Esophagus muscularis mucosa (tissue), 4 donors: ENCODE results near the gene PBRM1. TPM values are rescaled to one million over a fixed set of nuclear protein-coding genes. Genes with fewer than 3 reads are reported as not detected.
A peak's percentile ranks its signal among the peaks of the same experiment; 100 is the strongest.
"Not testable (repeated sequence)": the region's sequence is repeated elsewhere in the genome, so short reads cannot be mapped to it uniquely, and the experiment has no call there.

Experiments
- DNase-seq: peaks from one replicate; pipeline ENCODE4 v3.0.0-alpha.2; 2017; ENCODE audit errors: extremely low spot score
- H3K27ac ChIP-seq, 4 donors: fragments of 200-600 bp; sonication (generic); replicated peaks in 1 of 4; 1 replicate in 3 of 4; 2 replicates in 1 of 4; pipeline ENCODE4 v1.5.1; 2016 to 2019; ENCODE audit warnings: mild to moderate bottlenecking in 1 of 4
- H3K27me3 ChIP-seq, 4 donors: fragments of 200-600 bp; sonication (generic); one replicate each; pipeline versions ENCODE4 v1.5.1 to v1.6.0; 2016 to 2019
- H3K36me3 ChIP-seq, 4 donors: fragments of 200-600 bp; sonication (generic); one replicate each; pipeline ENCODE4 v1.5.1; 2016 to 2019
- H3K4me1 ChIP-seq, 4 donors: fragments of 200-600 bp; sonication (generic); one replicate each; pipeline ENCODE4 v1.5.1; 2016 to 2019
- H3K4me3 ChIP-seq, 4 donors: fragments of 200-600 bp; sonication (generic); 1 replicate in 2 of 4; 2 replicates in 2 of 4; pipeline ENCODE4 v1.5.1; 2016 to 2019; ENCODE audit warnings: mild to moderate bottlenecking in 4 of 4, moderate library complexity in 1 of 4
- H3K9me3 ChIP-seq, 4 donors: fragments of 200-600 bp; sonication (generic); 1 replicate in 3 of 4; 2 replicates in 1 of 4; pipeline ENCODE4 v1.5.1; 2016 to 2019
- EP300 ChIP-seq: sonication (generic); formaldehyde crosslinking; IDR thresholded peaks from one replicate; pipeline ENCODE4 v1.6.1; 2017; ENCODE audit warnings: antibody characterized with exemption
- POLR2A ChIP-seq: fragments of 450-650 bp; IDR thresholded peaks from one replicate; pipeline ENCODE4 v1.6.1; 2017; ENCODE audit warnings: antibody characterized with exemption, moderate library complexity, mild to moderate bottlenecking, low read depth
- POLR2AphosphoS5 ChIP-seq, 2 donors: sonication (generic); formaldehyde crosslinking; IDR thresholded peaks; one replicate each; pipeline ENCODE4 v1.6.1; 2017; ENCODE audit warnings: antibody characterized with exemption in 2 of 2
- whole genome bisulfite sequencing: methylation state at CpG from one replicate; pipeline ENCODE4 v1.1.5; 2018; 5-methylcytosine and 5-hydroxymethylcytosine counted together
- intact Hi-C: fragments of 100-400 bp; cut with DNase I; formaldehyde crosslinking; loops from one replicate; pipeline ENCODE4 v1.15.1; 2023
- total RNA-seq, 4 donors: library from RNA; depleted of rRNA; stranded (reverse); fragments of >200 nt; gene quantifications; one replicate each; pipeline versions ENCODE4 v1.1.0 to v1.2.1, GENCODE V29; 2016
- TF ChIP-seq, protein P1 (sequence below), 3 experiments: fragments of 200-600 bp in 2 of 3; fragments of 450-650 bp in 1 of 3; sonication (generic) in 2 of 3; IDR thresholded peaks; one replicate each; pipeline ENCODE4 v1.5.1; 2017 to 2019; ENCODE audit warnings: antibody characterized with exemption in 3 of 3, mild to moderate bottlenecking in 2 of 3, moderate library complexity in 1 of 3

PBRM1 gene
- 10 to 100 TPM; 79.4 to 99.3 (median 82.8) TPM for total RNA-seq

DNA sequence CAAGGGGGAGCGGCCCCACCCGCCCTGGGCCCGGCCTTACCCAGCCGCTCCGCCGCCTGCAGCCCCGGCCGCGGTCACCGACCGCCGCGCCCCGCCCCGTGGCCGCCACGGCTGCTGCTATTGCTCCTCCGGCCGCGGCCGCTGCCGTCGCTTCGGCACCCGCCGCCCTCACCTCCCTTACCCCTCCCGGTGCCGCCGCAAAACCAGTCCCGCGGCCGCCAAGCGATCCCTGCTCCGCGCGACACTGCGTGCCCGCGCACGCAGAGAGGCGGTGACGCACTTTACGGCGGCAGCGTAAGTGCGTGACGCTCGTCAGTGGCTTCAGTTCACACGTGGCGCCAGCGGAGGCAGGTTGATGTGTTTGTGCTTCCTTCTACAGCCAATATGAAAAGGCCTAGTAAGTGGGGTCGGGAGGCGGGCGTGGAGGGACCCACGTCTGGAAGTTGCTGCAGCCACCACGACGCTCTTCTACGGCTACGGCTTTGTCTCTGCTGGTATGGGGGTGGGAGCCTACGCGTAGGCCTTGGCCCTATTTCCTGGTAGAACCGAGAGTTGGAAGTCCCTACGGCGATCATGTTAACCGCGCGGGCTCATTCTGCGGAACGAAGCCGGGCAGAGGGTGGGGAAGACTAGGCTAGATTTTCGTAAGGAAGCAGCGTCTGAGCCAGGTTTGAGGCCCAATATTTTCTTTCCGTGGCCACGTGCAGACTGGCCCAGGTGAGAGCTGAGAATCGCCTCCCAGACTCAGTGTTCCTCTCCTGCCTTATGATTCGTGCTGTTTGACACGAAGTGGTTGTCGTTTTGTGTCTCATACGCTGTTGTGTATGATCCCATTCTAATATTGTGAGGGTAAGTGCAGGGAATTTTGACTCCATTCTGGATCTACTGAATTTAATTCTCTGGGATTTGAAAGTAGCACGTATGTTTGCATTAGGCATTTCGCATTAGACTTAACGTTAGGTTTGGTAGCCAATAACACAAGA lies at the start of gene PBRM1, which contains the start of gene GNL3:
Gene PBRM1, minus strand, starts transcription at position 205 of the 983 bp plus-strand sequence.
Gene GNL3, plus strand, starts transcription at position 324 of the 983 bp plus-strand sequence. Its CDS starts 61 bp downstream, at position 385.
- intact Hi-C loops: loop anchor here (10.0 kb wide), 1 partner anchor 211 kb away; no protein-coding TSS in a partner anchor
- Histone ChIP-seq H3K4me3 (peak within 1 kb of the TSS; percentile 69 to 81 (median 78)), H3K4me1 (peaks cover 40 to 59% (median 49%) of the 10 kb centered on the region in 4 donors), H3K27me3 (no peaks in the 10 kb centered on the region), H3K36me3 (peaks cover 36 to 41% (median 38%) of the 10 kb centered on the region in 4 donors), H3K27ac (peak within 1 kb of the TSS; percentile 92 to 98 (median 96)), H3K9me3 (no peaks in the 10 kb centered on the region)
- TF ChIP-seq, protein P1, sequence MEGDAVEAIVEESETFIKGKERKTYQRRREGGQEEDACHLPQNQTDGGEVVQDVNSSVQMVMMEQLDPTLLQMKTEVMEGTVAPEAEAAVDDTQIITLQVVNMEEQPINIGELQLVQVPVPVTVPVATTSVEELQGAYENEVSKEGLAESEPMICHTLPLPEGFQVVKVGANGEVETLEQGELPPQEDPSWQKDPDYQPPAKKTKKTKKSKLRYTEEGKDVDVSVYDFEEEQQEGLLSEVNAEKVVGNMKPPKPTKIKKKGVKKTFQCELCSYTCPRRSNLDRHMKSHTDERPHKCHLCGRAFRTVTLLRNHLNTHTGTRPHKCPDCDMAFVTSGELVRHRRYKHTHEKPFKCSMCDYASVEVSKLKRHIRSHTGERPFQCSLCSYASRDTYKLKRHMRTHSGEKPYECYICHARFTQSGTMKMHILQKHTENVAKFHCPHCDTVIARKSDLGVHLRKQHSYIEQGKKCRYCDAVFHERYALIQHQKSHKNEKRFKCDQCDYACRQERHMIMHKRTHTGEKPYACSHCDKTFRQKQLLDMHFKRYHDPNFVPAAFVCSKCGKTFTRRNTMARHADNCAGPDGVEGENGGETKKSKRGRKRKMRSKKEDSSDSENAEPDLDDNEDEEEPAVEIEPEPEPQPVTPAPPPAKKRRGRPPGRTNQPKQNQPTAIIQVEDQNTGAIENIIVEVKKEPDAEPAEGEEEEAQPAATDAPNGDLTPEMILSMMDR (IDR thresholded peaks at IDR 0.05): no peak
- TF ChIP-seq EP300 (peak; percentile 65), POLR2A (peak; percentile 18), POLR2AphosphoS5 (IDR thresholded peaks at IDR 0.05) (peak; percentile 97)
- WGBS: under 1% methylated on average over 56 of the region's 82 CpGs
- peak; percentile 98 for DNase-seq

DNA sequence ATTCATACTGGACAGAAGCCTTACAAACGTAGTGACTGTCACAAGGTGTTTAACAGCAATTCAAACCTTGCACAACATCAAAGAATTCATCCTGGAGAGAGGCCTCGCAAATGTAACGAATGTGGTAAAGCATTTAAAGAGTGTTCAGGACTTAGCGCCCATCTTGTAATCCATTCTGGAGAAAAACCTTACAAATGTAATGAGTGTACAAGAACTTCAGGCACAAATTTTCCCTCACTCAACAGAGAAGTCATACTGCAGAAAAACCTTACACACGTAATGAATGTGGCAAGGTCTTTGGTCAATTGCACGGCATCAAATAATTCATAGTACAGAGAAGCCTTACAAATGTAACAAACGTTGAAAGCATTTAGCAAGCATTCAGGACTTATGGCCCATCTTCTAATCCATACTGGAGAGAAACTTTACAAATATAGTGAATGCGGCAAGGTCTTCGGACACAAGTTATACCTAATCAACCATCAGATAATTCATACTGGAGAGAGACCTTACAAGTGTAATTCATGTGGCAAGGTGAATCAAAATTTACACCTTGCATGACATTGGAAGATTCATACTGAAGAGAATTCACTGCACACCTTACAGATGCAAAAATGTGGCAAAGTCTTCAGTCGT lies 47.7 kb upstream of the PBRM1 start:
- Histone ChIP-seq H3K27ac (no peak overlapping the region), H3K4me1 (no peaks in the 10 kb centered on the region), H3K27me3 (no peaks in the 10 kb centered on the region), H3K36me3 (peaks cover 42 to 97% (median 74%) of the 10 kb centered on the region in 4 donors), H3K4me3 (no peak overlapping the region), H3K9me3 (peaks cover 0 to 6% (median 0%) of the 10 kb centered on the region in 4 donors)
- intact Hi-C loops: no loop called here
- DNase-seq: no peak
- 95% methylated on average over 10 of the region's 10 CpGs for WGBS
- TF ChIP-seq, protein P1 (IDR thresholded peaks at IDR 0.05): no peak
- TF ChIP-seq POLR2AphosphoS5 (IDR thresholded peaks at IDR 0.05) (no peak), EP300 (no peak), POLR2A (no peak)

DNA sequence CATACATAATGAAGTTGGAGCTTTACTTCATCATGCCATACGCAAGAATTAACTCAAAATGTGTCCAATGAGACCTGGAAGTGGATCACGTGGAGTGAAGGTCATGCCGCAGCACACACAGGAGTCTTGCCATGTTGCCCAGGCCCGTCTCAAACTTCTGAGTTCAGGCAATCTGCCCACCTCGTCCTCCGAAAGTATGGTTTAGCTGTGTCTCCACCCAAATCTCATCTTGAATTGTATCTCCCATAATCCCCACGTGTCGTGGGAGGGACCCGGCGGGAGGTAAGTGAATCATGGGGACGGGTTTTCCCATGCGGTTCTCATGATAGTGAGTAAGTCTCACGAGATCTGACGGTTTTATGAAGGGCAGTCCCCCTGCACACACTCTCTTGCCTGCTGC lies 45.9 kb upstream of the PBRM1 start:
- H3K4me3 ChIP-seq: no peak overlapping the region
- TF ChIP-seq POLR2A (no peak), EP300 (no peak), POLR2AphosphoS5 (IDR thresholded peaks at IDR 0.05) (no peak)
- TF ChIP-seq, protein P1 (IDR thresholded peaks at IDR 0.05): no peak
- no peak for DNase-seq
- no peaks in the 10 kb centered on the region for H3K27me3 ChIP-seq
- peaks cover 0 to 8% (median 0%) of the 10 kb centered on the region in 4 donors for H3K9me3 ChIP-seq
- H3K36me3 ChIP-seq: peaks cover 42 to 85% (median 60%) of the 10 kb centered on the region in 4 donors
- no peak overlapping the region for H3K27ac ChIP-seq
- 93% methylated on average over 14 of the region's 14 CpGs for WGBS
- intact Hi-C loops: no loop called here
- H3K4me1 ChIP-seq: no peaks in the 10 kb centered on the region

DNA sequence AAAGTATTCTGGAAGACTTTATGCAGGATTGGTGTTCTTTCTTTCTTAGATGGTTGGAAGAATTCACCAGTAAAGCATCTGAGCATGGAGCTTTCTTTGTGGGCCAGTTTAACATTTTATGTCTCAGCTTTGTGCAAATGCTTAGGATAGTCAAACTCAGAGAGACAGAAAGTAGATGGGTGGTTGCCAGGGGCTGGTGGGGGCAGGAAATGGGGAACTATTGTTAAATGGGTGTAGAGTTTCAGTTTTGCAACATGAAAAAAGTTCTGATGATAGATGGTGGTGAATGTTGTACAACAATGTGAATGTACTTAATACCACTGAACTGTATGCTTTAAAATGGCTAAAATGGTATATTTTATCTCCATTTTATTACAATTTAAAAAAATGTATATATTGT lies 45.0 kb upstream of the PBRM1 start:
- intact Hi-C loops: no loop called here
- Histone ChIP-seq H3K27ac (no peak overlapping the region), H3K27me3 (no peaks in the 10 kb centered on the region), H3K4me1 (no peaks in the 10 kb centered on the region), H3K36me3 (peaks cover 36 to 75% (median 52%) of the 10 kb centered on the region in 4 donors), H3K9me3 (peaks cover 0 to 8% (median 0%) of the 10 kb centered on the region in 4 donors), H3K4me3 (no peak overlapping the region)
- TF ChIP-seq POLR2AphosphoS5 (IDR thresholded peaks at IDR 0.05) (no peak), EP300 (no peak), POLR2A (no peak)
- TF ChIP-seq, protein P1 (IDR thresholded peaks at IDR 0.05): no peak
- DNase-seq: no peak

DNA sequence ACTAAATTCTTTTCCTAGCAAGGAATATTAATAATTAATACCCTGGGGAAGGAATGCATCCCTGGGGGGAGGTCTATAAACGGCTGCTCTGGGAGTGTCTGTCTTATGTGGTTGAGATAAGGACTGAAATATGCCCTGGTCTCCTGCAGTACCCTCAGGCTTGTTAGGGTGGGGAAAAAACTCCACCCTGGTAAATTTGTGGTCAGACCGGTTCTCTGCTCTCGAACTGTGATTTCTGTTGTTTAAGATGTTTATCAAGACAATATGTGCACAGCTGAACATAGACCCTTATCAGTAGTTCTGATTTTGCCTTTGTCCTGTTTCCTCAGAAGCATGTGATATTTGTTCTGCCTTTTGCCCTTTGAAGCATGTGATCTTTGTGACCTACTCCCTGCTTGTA lies 43.0 kb upstream of the PBRM1 start:
- peaks cover 20 to 56% (median 41%) of the 10 kb centered on the region in 4 donors for H3K36me3 ChIP-seq
- DNase-seq, H3K27ac ChIP-seq, H3K4me1 ChIP-seq, H3K4me3 ChIP-seq, H3K27me3 ChIP-seq, H3K9me3 ChIP-seq, intact Hi-C loops: not testable (repeated sequence)
- WGBS: 98% methylated on average over 3 of the region's 3 CpGs
